ENCODE measurements around the gene LCE1C.

LCE1C gene

GRCh38 chr1:152806576-152806975 is at the start of gene LCE1C:
Gene LCE1C, minus strand, starts transcription at chr1:152806651. Its CDS starts 1,173 bp downstream, at chr1:152805478.
- no peak for DNase-seq (ENCODE audit: low read depth)
- no peak within 1 kb of the TSS for H3K4me3 ChIP-seq (replicated peaks; ENCODE audit: low read depth, low read length)
- no peak for TF ChIP-seq CTCF (IDR thresholded peaks at IDR 0.05; ENCODE audit: low read length, missing control alignments)

GRCh38 chr1:152855661-152856060 is 49.2 kb upstream of the LCE1C start:
- TF ChIP-seq CTCF (IDR thresholded peaks at IDR 0.05; ENCODE audit: low read length, missing control alignments): no peak
- DNase-seq (ENCODE audit: low read depth): no peak
- H3K4me3 ChIP-seq (replicated peaks; ENCODE audit: low read depth, low read length): no peak overlapping the region

GRCh38 chr1:152842556-152842955 is 36.1 kb upstream of the LCE1C start, which contains the start of gene LCE6A:
Gene LCE6A, plus strand, starts transcription at chr1:152842856. Its CDS starts 665 bp downstream, at chr1:152843521.
- no peak within 1 kb of the TSS for H3K4me3 ChIP-seq (replicated peaks; ENCODE audit: low read depth, low read length)
- no peak for DNase-seq (ENCODE audit: low read depth)
- TF ChIP-seq CTCF (IDR thresholded peaks at IDR 0.05; ENCODE audit: low read length, missing control alignments): no peak

- TF ChIP-seq CTCF (IDR thresholded peaks at IDR 0.05; ENCODE audit: low read length, missing control alignments): no peak
- H3K4me3 ChIP-seq (replicated peaks; ENCODE audit: low read depth, low read length): no peak overlapping the region
- DNase-seq (ENCODE audit: low read depth): no peak
Observed at GRCh38 chr1:152836870-152837269, 30.4 kb upstream of the LCE1C start.

GRCh38 chr1:152827173-152827572 is 20.7 kb upstream of the LCE1C start, which contains the start of gene LCE1A:
Gene LCE1A, plus strand, starts transcription at chr1:152827473. Its CDS starts 0 bp downstream, at chr1:152827473.
- DNase-seq (ENCODE audit: low read depth): no peak
- no peak within 1 kb of the TSS for H3K4me3 ChIP-seq (replicated peaks; ENCODE audit: low read depth, low read length)
- TF ChIP-seq CTCF (IDR thresholded peaks at IDR 0.05; ENCODE audit: low read length, missing control alignments): no peak

GRCh38 chr1:152824964-152825363 is 18.5 kb upstream of the LCE1C start:
- no peak for TF ChIP-seq CTCF (IDR thresholded peaks at IDR 0.05; ENCODE audit: low read length, missing control alignments)
- DNase-seq (ENCODE audit: low read depth): no peak

GRCh38 chr1:152823294-152823693 is 16.8 kb upstream of the LCE1C start:
- no peak for TF ChIP-seq CTCF (IDR thresholded peaks at IDR 0.05; ENCODE audit: low read length, missing control alignments)
- no peak for DNase-seq (ENCODE audit: low read depth)
- no peak overlapping the region for H3K4me3 ChIP-seq (replicated peaks; ENCODE audit: low read depth, low read length)

More at GRCh38 chr1:152824964-152825363, 18.5 kb upstream of the LCE1C start:
- H3K4me3 ChIP-seq (replicated peaks; ENCODE audit: low read depth, low read length): no peak overlapping the region
